Measurements from ENCODE around the gene SH2D1B. TPM values are rescaled to one million over a fixed set of nuclear protein-coding genes. Genes with fewer than 3 reads are reported as not detected.
"Not testable (repeated sequence)": the region's sequence is repeated elsewhere in the genome, so short reads cannot be mapped to it uniquely, and the experiment has no call there.

The SH2D1B gene
- total RNA-seq = under 1 TPM in 1 of 4 donors, not detected in 3; 0.10 TPM

DNA sequence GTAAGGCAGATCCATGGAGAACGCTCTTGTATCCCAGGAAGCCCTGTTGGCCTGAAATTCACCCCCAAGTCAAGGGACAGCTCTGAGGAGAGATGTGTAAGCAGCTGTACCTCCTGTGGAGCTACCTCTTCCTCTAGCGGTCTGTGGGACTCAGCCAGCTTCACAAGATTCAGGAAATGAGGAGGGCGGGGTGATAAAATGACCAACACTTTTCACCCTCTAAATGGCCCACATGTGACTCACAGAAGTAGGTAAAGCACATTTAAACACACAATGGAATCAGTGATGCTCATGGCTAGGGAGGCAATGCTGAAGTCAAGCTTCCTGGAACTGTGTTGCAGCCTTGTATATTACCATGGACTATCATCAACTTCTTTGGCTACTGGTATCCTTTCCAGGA, at the start of gene SH2D1B:
TSS of gene SH2D1B (minus strand) at position 135 of the 400 bp plus-strand sequence. CDS start at position 15, 120 bp downstream.
- no peaks in the 10 kb centered on the region for H3K36me3 ChIP-seq
- no peaks in the 10 kb centered on the region for H3K9me3 ChIP-seq
- no peak within 1 kb of the TSS for H3K27ac ChIP-seq
- H3K4me1 ChIP-seq = no peaks in the 10 kb centered on the region
- peaks cover 10% of the 10 kb centered on the region for H3K27me3 ChIP-seq
- no peak for ATAC-seq
- no peak for TF ChIP-seq EP300 (IDR thresholded peaks at IDR 0.05)
- TF ChIP-seq POLR2AphosphoS5 (IDR thresholded peaks at IDR 0.05) = no peak
- no peak for TF ChIP-seq CTCF (IDR thresholded peaks at IDR 0.05)
- TF ChIP-seq POLR2A (IDR thresholded peaks at IDR 0.05) = no peak
- WGBS, 2 donors (ENCODE audit: low coverage in 1 of 2) = 80% methylated on average over 1 of the region's 3 CpGs; no CpG with 5 or more reads in 1 of the 2 donors
- H3K4me3 ChIP-seq = no peak within 1 kb of the TSS

DNA sequence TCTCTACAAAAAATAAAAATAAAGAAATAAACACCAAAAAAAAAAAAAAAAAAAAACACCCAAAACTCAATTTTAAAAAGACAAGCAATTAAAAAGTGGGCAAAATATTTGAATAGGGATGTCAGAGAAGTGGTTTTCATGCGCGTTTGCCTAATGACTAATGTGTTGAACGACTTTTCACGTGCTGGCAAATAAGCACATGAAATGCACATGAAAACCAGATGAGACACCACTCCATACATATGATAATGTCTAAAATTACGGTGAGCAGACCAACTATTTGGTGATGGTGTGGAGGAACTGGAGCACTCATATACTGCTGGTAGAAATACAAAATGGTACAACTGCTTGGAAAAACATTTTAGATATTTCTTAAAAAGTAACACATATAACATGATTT, 46.3 kb upstream of the SH2D1B start:
- H3K36me3 ChIP-seq = no peaks in the 10 kb centered on the region
- H3K27me3 ChIP-seq = no peaks in the 10 kb centered on the region
- TF ChIP-seq POLR2A (IDR thresholded peaks at IDR 0.05) (no peak), POLR2AphosphoS5 (IDR thresholded peaks at IDR 0.05) (no peak), EP300 (IDR thresholded peaks at IDR 0.05) (no peak), CTCF (IDR thresholded peaks at IDR 0.05) (no peak)
- no peak overlapping the region for H3K4me3 ChIP-seq
- no peaks in the 10 kb centered on the region for H3K4me1 ChIP-seq
- 89% methylated on average over 5 of the region's 5 CpGs; no CpG with 5 or more reads in 1 of the 2 donors for WGBS, 2 donors (ENCODE audit: low coverage in 1 of 2)
- no peaks in the 10 kb centered on the region for H3K9me3 ChIP-seq
- no peak for ATAC-seq
- no peak overlapping the region for H3K27ac ChIP-seq

DNA sequence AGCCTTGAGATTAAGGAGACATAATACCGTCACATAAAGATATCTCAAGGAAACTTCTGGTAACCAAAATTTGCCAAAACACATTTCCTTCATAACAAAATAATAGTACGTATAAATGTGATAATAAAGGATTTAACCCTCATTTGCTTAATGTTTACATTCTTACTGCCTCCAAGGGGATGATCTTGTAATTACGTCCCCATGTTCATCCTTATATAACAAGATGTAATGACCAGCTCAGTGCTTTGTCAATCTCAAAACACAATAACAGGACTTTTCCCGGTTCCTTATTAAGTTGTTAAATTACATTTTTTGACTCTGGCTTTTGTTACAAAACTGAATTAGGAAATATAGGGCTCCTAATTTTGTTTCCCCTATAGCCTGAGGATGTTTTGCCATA, 44.4 kb upstream of the SH2D1B start:
- no peaks in the 10 kb centered on the region for H3K36me3 ChIP-seq
- no peaks in the 10 kb centered on the region for H3K4me1 ChIP-seq
- 74 to 82% methylated on average over 4 of the region's 4 CpGs for WGBS, 2 donors (ENCODE audit: low coverage in 1 of 2)
- ATAC-seq = no peak
- H3K27me3 ChIP-seq = no peaks in the 10 kb centered on the region
- no peaks in the 10 kb centered on the region for H3K9me3 ChIP-seq
- TF ChIP-seq CTCF (IDR thresholded peaks at IDR 0.05) = no peak
- TF ChIP-seq POLR2A (IDR thresholded peaks at IDR 0.05) = no peak
- H3K4me3 ChIP-seq = no peak overlapping the region
- H3K27ac ChIP-seq = no peak overlapping the region

DNA sequence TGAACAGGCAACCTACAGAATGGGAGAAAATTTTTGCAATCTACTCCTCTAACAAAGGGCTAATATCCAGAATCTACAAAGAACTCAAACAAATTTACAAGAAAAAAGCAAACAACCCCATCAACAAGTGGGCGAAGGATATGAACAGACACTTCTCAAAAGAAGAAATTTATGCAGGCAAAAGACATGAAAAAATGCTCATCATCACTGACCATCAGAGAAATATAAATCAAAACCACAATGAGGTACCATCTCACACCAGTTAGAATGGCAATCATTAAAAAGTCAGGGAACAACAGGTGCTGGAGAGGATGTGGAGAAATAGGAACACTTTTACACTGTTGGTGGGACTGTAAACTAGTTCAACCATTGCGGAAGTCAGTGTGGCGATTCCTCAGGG, 42.4 kb upstream of the SH2D1B start:
- ATAC-seq, H3K27ac ChIP-seq, H3K4me1 ChIP-seq, H3K9me3 ChIP-seq, H3K36me3 ChIP-seq, H3K4me3 ChIP-seq, H3K27me3 ChIP-seq: not testable (repeated sequence)
- WGBS, 2 donors (ENCODE audit: low coverage in 1 of 2) = 80 to 100% methylated on average over 1 of the region's 3 CpGs

DNA sequence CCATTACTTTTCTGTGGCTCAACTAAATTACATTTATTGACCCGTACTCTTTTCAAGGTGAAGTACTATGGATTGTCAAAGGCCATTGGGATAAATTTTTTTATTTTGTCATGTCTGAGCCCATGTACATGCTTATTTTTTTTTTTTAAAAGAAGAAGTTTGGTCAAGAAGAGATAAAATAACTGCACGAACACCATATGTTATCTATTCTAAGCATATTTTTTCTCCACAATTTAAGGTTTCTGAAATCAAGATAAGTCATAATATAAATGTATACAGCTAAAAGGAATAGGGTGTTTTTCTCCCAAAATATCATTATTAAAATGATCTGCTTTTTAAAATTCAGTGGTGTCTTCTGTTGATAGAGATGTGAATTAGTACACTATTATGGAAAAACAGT, 35.0 kb upstream of the SH2D1B start:
- Histone ChIP-seq H3K27me3 (peaks cover 5% of the 10 kb centered on the region), H3K4me3 (no peak overlapping the region), H3K27ac (no peak overlapping the region), H3K9me3 (no peaks in the 10 kb centered on the region), H3K36me3 (no peaks in the 10 kb centered on the region), H3K4me1 (no peaks in the 10 kb centered on the region)
- no peak for TF ChIP-seq EP300 (IDR thresholded peaks at IDR 0.05)
- no peak for TF ChIP-seq POLR2A (IDR thresholded peaks at IDR 0.05)
- no peak for TF ChIP-seq POLR2AphosphoS5 (IDR thresholded peaks at IDR 0.05)
- no peak for TF ChIP-seq CTCF (IDR thresholded peaks at IDR 0.05)
- WGBS, 2 donors (ENCODE audit: low coverage in 1 of 2) = 84 to 92% methylated on average over 2 of the region's 2 CpGs
- ATAC-seq = no peak

DNA sequence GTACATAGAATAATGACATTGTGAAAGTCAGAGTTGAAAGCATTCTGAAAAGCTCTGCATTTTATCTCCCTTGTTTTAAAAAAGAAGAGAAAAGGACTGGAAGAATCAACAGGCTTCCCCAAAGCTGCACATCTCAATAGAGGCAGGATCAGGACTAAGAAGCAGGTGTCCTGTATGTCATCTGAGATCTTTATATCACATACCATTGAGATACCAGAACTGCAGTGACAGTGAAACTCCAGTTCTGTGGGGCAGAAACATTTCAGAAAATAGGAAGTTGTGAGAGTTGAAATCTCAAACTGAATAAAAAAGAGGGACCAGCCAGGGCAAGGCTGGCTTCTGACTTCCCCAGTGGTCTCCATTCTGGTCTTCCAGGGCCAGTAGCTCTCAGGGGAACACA, 33.0 kb upstream of the SH2D1B start:
- TF ChIP-seq EP300 (IDR thresholded peaks at IDR 0.05) (no peak), POLR2AphosphoS5 (IDR thresholded peaks at IDR 0.05) (no peak), CTCF (IDR thresholded peaks at IDR 0.05) (no peak), POLR2A (IDR thresholded peaks at IDR 0.05) (no peak)
- peaks cover 5% of the 10 kb centered on the region for H3K27me3 ChIP-seq
- H3K4me1 ChIP-seq = no peaks in the 10 kb centered on the region
- H3K27ac ChIP-seq = no peak overlapping the region
- ATAC-seq = no peak
- no peaks in the 10 kb centered on the region for H3K36me3 ChIP-seq
- H3K4me3 ChIP-seq = no peak overlapping the region
- H3K9me3 ChIP-seq = no peaks in the 10 kb centered on the region

- not testable (repeated sequence) for H3K4me3 ChIP-seq
These were observed 21.2 kb upstream of the SH2D1B start for GRCh38 chr1:162432977-162433713.

More at GRCh38 chr1:162432977-162433713, 21.2 kb upstream of the SH2D1B start:
- not testable (repeated sequence) for H3K36me3 ChIP-seq, H3K4me1 ChIP-seq, H3K27ac ChIP-seq, H3K9me3 ChIP-seq, ATAC-seq, H3K27me3 ChIP-seq
- 96% methylated on average over 4 of the region's 47 CpGs; no CpG with 5 or more reads in 1 of the 2 donors for WGBS, 2 donors (ENCODE audit: low coverage in 1 of 2)
